Activated CD4-positive, alpha-beta T cell treated with anti-CD3 and anti-CD28 coated beads for 48 hours (primary cell): ENCODE measurements around the gene SENP7.
"Not testable (repeated sequence)": the region's sequence is repeated elsewhere in the genome, so short reads cannot be mapped to it uniquely, and the experiment has no call there.

Experiments used
- DNase-seq: peaks from one replicate; pipeline ENCODE4 v3.0.0-alpha.2; 2020

SENP7 gene

DNA sequence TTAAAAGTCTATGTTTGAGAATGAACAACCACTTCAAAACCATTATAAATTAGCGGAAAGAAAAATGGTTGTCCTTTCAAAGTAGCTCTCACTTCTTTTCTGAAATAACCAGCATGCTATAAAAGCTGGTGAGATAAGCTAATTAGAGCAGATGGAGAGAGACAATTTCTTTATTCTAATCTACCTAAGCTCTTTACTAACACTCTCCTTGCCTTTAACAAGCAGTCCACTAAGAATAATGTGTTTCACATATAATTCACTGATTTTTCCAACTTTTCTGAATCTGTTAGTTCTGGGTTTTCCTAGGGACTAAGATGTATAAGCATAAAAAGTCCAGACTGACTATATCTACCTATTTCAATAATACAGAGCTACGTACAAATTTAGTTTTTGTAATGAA, 192.5 kb downstream of the SENP7 start, which contains the start of gene IMPG2:
Gene IMPG2 (minus strand): TSS at position 101 of the 400 bp plus-strand sequence. CDS start 203 bp downstream, outside the sequence.
- no peak for DNase-seq

- no peak for DNase-seq
These were observed 193.5 kb downstream of the SENP7 start for GRCh38 chr3:101319531-101319930.

DNA sequence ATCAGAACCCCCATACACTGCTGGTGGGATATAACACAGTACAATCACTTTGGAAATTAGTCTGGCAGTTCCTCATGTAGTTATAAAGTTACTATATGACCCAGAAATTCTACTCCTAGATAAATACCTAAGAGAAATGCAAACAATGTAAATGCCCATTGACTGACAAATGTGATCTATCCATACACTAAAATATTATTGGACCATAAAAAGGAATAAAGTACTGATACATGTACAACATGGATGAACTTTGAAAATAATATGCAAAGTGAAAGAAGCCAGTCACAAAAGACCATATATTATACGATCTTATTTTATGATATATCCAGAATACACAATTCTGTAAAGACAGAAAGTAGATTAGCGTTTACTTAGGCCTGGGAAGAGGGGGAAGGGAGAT, 200.5 kb downstream of the SENP7 start:
- no peak for DNase-seq

- DNase-seq, result no peak
These were observed 201.3 kb downstream of the SENP7 start for GRCh38 chr3:101311676-101312075.

- DNase-seq, result no peak
These were observed 202.0 kb downstream of the SENP7 start for GRCh38 chr3:101310978-101311375.

DNA sequence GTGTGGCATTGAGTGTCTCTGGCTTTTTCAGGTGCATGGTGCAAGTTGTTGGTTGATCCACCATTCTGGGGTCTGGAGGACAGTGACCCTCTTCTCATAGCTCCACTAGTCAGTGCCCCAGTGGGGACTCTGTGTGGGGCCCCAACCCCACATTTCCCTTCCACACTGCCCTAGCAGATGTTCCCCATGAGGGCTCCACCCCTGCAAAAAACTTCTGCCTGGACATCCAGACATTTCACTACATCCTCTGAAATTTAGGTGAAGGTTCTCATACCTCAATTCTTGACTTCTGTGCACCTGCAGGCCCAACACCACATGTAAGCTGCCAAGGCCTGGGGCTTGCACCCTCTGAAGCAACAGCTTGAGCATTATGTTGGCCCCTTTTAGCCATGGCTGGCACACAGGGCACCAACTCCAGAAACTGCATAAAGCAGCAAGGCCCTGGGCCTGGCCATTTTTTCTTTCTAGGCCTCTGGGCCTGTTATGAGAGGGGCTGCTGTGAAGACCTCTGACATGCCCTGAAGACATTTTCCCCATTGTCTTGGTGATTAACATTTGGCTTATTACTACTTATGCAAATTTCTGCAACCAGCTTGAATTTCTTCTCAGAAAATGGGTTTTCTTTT, 204.8 kb downstream of the SENP7 start:
- DNase-seq, result not testable (repeated sequence)

- DNase-seq, result no peak
These were observed 209.2 kb downstream of the SENP7 start for GRCh38 chr3:101303836-101304235.

- no peak for DNase-seq
These were observed 209.8 kb downstream of the SENP7 start for GRCh38 chr3:101303089-101303731.

DNA sequence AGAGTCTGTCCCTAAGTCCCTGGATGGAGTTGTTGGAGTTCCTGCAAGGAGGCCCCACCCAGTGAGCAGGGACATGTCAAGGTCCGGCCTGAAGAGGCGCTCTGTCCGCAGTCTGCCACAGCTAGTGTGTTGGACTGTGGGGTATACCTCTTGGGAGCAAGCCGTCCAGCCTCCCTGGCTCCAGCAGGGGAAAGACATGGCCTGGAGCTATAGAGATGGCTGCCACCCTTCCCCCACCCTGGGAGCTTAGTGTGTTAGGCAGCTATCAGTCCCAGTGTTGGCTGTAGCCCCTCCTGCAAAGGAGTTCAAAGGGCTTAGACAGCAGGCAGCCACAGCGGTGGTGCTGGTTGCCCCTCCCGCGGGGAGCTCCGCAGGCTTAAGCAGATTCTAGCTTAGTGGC, 212.9 kb downstream of the SENP7 start:
- no peak for DNase-seq

- no peak for DNase-seq
These were observed 221.0 kb downstream of the SENP7 start for GRCh38 chr3:101292027-101292426.

GRCh38 chr3:101288294-101288693, 224.7 kb downstream of the SENP7 start:
- no peak for DNase-seq

- DNase-seq, result no peak
These were observed 228.3 kb downstream of the SENP7 start for GRCh38 chr3:101284757-101285156.

GRCh38 chr3:101281521-101282030, 231.4 kb downstream of the SENP7 start:
- DNase-seq, result no peak

DNA sequence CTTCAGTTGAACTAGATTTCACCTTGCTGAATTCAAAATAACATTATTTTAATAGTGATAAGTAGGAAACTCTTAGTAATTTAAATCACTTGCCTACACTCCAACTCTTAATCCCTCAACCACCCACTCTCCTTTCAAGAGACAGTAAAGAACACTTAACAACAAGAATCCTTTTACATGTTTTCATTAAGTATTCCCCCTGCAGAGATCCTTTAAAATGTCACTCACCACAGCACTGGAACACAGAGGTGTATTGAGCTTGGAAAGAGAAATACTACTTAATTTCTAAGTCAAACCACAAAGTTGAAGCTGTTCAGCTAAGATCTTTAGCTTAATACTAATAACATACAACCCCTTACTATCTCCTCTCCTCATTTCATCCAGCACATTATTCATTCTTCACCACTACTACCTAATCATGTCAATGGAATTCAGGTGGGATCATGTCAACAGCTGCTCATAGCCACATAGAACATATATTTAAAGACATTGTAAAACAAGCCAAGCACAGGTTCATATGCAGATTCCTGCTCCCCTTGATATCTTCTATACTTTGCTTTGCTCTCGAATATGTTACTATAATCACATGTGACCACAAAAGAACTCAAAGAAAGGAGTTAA, 233.1 kb downstream of the SENP7 start:
- no peak for DNase-seq

GRCh38 chr3:101279162-101279561, 233.8 kb downstream of the SENP7 start:
- DNase-seq, result no peak

DNA sequence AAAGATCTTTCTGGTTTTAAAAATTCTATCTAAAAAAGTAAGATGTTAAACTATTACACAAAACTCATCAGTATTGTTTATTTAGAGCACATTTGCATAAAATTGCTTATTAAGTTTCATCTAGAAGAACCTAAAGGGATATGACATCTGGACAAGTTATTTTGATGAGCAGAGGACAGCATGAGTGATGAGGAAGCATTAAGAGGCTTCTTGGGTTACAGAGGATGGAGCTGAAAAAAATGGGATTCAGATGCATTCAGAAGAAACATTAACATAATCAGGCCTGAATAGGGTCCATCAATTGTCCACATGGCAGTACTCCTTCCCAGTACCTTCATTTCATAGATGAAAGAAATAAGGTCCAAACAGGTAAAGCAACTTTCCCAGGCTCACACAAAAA, 234.3 kb downstream of the SENP7 start:
- DNase-seq, result no peak
